HL-60 (cell line): ENCODE measurements around the gene EIF3A.

Experiments
- POLR2AphosphoS5 ChIP-seq: IDR thresholded peaks from 2 replicates; pipeline ENCODE4 v1.6.1; 2012; ENCODE audit warnings: low read depth
- TF ChIP-seq, protein P1 (sequence below): IDR thresholded peaks from one replicate; pipeline ENCODE4 v1.5.1; 2011; ENCODE audit warnings: low read length, control low read depth, inconsistent platforms; ENCODE audit not compliant: insufficient read depth
- TF ChIP-seq, protein P2 (sequence below): IDR thresholded peaks from 2 replicates; pipeline ENCODE4 v1.6.1; 2012; ENCODE audit warnings: low read depth; ENCODE audit not compliant: insufficient replicate concordance

DNA sequence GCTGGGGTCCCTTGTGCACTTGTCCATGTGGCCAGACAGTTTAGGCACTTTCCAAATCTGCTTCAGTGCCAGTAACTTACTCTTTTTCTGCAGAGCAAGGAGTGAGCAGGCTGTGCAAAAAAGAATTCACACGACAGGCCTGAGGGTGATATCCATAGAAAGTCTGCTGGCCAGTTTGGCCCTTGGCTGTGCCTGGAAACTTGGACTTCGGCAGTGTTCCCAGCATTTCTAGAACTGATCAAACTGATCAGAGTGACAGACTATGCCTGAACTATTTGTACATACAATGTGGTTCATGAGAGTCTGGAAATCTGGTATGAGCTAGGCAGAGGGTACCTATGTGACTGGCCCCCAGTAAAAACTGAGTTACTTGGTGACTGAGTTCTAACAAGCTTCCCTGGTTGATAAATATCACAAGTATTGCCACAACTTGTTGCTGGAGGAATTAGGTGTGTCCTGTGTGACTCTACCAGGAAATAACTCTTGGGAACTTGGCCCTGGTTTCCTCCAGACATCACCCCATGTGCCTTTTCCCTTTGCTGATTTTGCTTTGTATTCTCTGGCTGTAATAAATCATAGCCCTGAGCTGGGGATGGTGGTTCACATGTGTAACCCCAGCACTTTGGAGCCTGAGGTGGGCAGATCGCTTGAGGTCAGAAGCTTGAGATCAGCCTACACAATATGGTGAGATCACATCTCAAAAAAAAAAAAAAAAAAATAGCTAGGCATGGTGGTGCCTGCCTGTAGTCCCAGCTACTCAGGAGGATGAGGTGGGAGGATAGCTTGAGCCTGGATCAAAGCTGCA lies 20.0 kb upstream of the EIF3A start:
- TF ChIP-seq, protein P1, sequence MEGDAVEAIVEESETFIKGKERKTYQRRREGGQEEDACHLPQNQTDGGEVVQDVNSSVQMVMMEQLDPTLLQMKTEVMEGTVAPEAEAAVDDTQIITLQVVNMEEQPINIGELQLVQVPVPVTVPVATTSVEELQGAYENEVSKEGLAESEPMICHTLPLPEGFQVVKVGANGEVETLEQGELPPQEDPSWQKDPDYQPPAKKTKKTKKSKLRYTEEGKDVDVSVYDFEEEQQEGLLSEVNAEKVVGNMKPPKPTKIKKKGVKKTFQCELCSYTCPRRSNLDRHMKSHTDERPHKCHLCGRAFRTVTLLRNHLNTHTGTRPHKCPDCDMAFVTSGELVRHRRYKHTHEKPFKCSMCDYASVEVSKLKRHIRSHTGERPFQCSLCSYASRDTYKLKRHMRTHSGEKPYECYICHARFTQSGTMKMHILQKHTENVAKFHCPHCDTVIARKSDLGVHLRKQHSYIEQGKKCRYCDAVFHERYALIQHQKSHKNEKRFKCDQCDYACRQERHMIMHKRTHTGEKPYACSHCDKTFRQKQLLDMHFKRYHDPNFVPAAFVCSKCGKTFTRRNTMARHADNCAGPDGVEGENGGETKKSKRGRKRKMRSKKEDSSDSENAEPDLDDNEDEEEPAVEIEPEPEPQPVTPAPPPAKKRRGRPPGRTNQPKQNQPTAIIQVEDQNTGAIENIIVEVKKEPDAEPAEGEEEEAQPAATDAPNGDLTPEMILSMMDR: no peak
- TF ChIP-seq POLR2AphosphoS5: no peak
- TF ChIP-seq, protein P2, sequence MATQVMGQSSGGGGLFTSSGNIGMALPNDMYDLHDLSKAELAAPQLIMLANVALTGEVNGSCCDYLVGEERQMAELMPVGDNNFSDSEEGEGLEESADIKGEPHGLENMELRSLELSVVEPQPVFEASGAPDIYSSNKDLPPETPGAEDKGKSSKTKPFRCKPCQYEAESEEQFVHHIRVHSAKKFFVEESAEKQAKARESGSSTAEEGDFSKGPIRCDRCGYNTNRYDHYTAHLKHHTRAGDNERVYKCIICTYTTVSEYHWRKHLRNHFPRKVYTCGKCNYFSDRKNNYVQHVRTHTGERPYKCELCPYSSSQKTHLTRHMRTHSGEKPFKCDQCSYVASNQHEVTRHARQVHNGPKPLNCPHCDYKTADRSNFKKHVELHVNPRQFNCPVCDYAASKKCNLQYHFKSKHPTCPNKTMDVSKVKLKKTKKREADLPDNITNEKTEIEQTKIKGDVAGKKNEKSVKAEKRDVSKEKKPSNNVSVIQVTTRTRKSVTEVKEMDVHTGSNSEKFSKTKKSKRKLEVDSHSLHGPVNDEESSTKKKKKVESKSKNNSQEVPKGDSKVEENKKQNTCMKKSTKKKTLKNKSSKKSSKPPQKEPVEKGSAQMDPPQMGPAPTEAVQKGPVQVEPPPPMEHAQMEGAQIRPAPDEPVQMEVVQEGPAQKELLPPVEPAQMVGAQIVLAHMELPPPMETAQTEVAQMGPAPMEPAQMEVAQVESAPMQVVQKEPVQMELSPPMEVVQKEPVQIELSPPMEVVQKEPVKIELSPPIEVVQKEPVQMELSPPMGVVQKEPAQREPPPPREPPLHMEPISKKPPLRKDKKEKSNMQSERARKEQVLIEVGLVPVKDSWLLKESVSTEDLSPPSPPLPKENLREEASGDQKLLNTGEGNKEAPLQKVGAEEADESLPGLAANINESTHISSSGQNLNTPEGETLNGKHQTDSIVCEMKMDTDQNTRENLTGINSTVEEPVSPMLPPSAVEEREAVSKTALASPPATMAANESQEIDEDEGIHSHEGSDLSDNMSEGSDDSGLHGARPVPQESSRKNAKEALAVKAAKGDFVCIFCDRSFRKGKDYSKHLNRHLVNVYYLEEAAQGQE: no peak
